ENCODE measurements around the gene MYO1D.

GRCh38 chr17:32445497-32445896 lies 431.4 kb downstream of the MYO1D start:
- TF ChIP-seq CTCF (IDR thresholded peaks at IDR 0.05), result no peak
- no peak for TF ChIP-seq POLR2AphosphoS5 (IDR thresholded peaks at IDR 0.05)
- TF ChIP-seq POLR2A (IDR thresholded peaks at IDR 0.05), result no peak
- TF ChIP-seq EP300 (IDR thresholded peaks at IDR 0.05), result no peak

Data from suprapubic skin (tissue), 4 donors.